H9 (cell line): ENCODE measurements around the gene TIPARP. TPM values are rescaled to one million over a fixed set of nuclear protein-coding genes. Genes with fewer than 3 reads are reported as not detected.

Experiments used
- DNase-seq: peaks from one replicate; pipeline ENCODE4 v3.0.0-alpha.2; 2017
- H2AFZ ChIP-seq: one replicate; pipeline ENCODE4 v1.6.1; 2013; ENCODE audit warnings: mild to moderate bottlenecking, low read length, control low read depth, moderate library complexity
- H2AK5ac ChIP-seq: 2 replicates; pipeline ENCODE4 v1.6.1; 2013; ENCODE audit warnings: low read length, control low read depth, mixed read lengths; ENCODE audit not compliant: insufficient read length
- H2BK120ac ChIP-seq: one replicate; pipeline ENCODE4 v1.6.1; 2013; ENCODE audit warnings: low read depth, mild to moderate bottlenecking, low read length, control low read depth, inconsistent platforms; ENCODE audit not compliant: poor library complexity, severe bottlenecking
- H2BK12ac ChIP-seq: 2 replicates; pipeline ENCODE4 v1.6.1; 2013; ENCODE audit warnings: low read length, control low read depth, mixed read lengths, low read depth; ENCODE audit not compliant: insufficient read length
- H2BK15ac ChIP-seq: 2 replicates; pipeline ENCODE4 v1.6.1; 2013; ENCODE audit warnings: low read depth, low read length, control low read depth
- H2BK20ac ChIP-seq: one replicate; pipeline ENCODE4 v1.6.1; 2013; ENCODE audit warnings: low read depth, mild to moderate bottlenecking, low read length, control low read depth, inconsistent platforms; ENCODE audit not compliant: poor library complexity, severe bottlenecking
- H2BK5ac ChIP-seq: 2 replicates; pipeline ENCODE4 v1.6.1; 2013; ENCODE audit warnings: low read length, control low read depth, mixed read lengths; ENCODE audit not compliant: insufficient read length
- H3K14ac ChIP-seq: 2 replicates; pipeline ENCODE4 v1.6.1; 2013; ENCODE audit warnings: low read length, control low read depth; ENCODE audit not compliant: insufficient read depth
- H3K18ac ChIP-seq: 2 replicates; pipeline ENCODE4 v1.6.1; 2013; ENCODE audit warnings: low read depth, mild to moderate bottlenecking, mixed read lengths, low read length, control low read depth; ENCODE audit not compliant: insufficient read length
- H3K23ac ChIP-seq: 2 replicates; pipeline ENCODE4 v1.6.1; 2013; ENCODE audit warnings: low read length, control low read depth, mixed read lengths, low read depth; ENCODE audit not compliant: insufficient read length
- H3K23me2 ChIP-seq: 2 replicates; pipeline ENCODE4 v1.6.1; 2013; ENCODE audit warnings: low read depth, mild to moderate bottlenecking, mixed read lengths, low read length, control low read depth; ENCODE audit not compliant: insufficient read length, poor library complexity, severe bottlenecking
- H3K27ac ChIP-seq: 2 replicates; pipeline ENCODE4 v1.5.1; 2013; ENCODE audit warnings: low read length, control low read depth, mixed read lengths, low read depth; ENCODE audit not compliant: insufficient read length
- H3K27me3 ChIP-seq: 2 replicates; pipeline ENCODE4 v1.6.1; 2013; ENCODE audit warnings: low read length, control low read depth, inconsistent platforms; ENCODE audit not compliant: insufficient read depth
- H3K4ac ChIP-seq: 2 replicates; pipeline ENCODE4 v1.6.1; 2013; ENCODE audit warnings: low read depth, mild to moderate bottlenecking, control low read depth, inconsistent platforms, low read length, moderate library complexity
- H3K4me1 ChIP-seq: 2 replicates; pipeline ENCODE4 v1.6.1; 2013; ENCODE audit warnings: low read length, control low read depth, inconsistent platforms; ENCODE audit not compliant: insufficient read depth
- H3K4me2 ChIP-seq: 2 replicates; pipeline ENCODE4 v1.6.1; 2013; ENCODE audit warnings: low read length, control low read depth, mixed read lengths; ENCODE audit not compliant: insufficient read length, insufficient read depth
- H3K56ac ChIP-seq: 2 replicates; pipeline ENCODE4 v1.6.1; 2013; ENCODE audit warnings: low read depth, mild to moderate bottlenecking, mixed read lengths, low read length, control low read depth; ENCODE audit not compliant: insufficient read length
- H3K79me1 ChIP-seq: 2 replicates; pipeline ENCODE4 v1.6.1; 2013; ENCODE audit warnings: low read depth, mild to moderate bottlenecking, moderate library complexity, low read length, control low read depth, inconsistent platforms; ENCODE audit not compliant: insufficient read depth, poor library complexity, severe bottlenecking
- H3K79me2 ChIP-seq: 2 replicates; pipeline ENCODE4 v1.6.1; 2013; ENCODE audit warnings: low read length, control low read depth, inconsistent platforms; ENCODE audit not compliant: insufficient read depth
- H3K9ac ChIP-seq: 2 replicates; pipeline ENCODE4 v1.6.1; 2013; ENCODE audit warnings: low read length, control low read depth, mixed read lengths; ENCODE audit not compliant: insufficient read length; ENCODE audit errors: extremely low read depth
- H3K9me3 ChIP-seq: one replicate; pipeline ENCODE4 v1.6.1; 2013; ENCODE audit warnings: low read depth, low read length, inconsistent platforms; ENCODE audit not compliant: control insufficient read depth
- H3T11ph ChIP-seq: one replicate; pipeline ENCODE4 v1.6.1; 2013; ENCODE audit warnings: mild to moderate bottlenecking, low read length, control low read depth, inconsistent platforms
- H4K20me1 ChIP-seq: one replicate; pipeline ENCODE4 v1.6.1; 2013; ENCODE audit not compliant: control insufficient read depth, insufficient read length, insufficient read depth
- H4K5ac ChIP-seq: 2 replicates; pipeline ENCODE4 v1.6.1; 2013; ENCODE audit warnings: low read depth, mild to moderate bottlenecking, mixed read lengths, low read length, control low read depth; ENCODE audit not compliant: insufficient read length
- H4K8ac ChIP-seq: replicated peaks from 2 replicates; pipeline ENCODE4 v1.6.1; 2013; ENCODE audit warnings: low read length, control low read depth, mixed read lengths, low read depth; ENCODE audit not compliant: insufficient read length
- H4K91ac ChIP-seq: 2 replicates; pipeline ENCODE4 v1.6.1; 2013; ENCODE audit warnings: low read depth, mild to moderate bottlenecking, moderate library complexity, mixed read lengths, low read length, control low read depth; ENCODE audit not compliant: insufficient read length
- H3K27ac Mint-ChIP-seq, 3 experiments: 2 replicates in 2 of 3; 3 replicates in 1 of 3; pipeline ENCODE4 v1.8.0; 2020 to 2021; ENCODE audit warnings: mixed read lengths in 3 of 3, mild to moderate bottlenecking in 1 of 3, moderate library complexity in 1 of 3
- H3K27me3 Mint-ChIP-seq: 2 replicates; pipeline ENCODE4 v1.8.0; 2021; ENCODE audit warnings: low read depth, mild to moderate bottlenecking, moderate library complexity, mixed read lengths
- H3K36me3 Mint-ChIP-seq, 3 experiments: 2 replicates in 2 of 3; 3 replicates in 1 of 3; pipeline ENCODE4 v1.8.0; 2020 to 2021; ENCODE audit warnings: low read depth in 3 of 3, mixed read lengths in 3 of 3; ENCODE audit not compliant: insufficient read depth in 1 of 3
- H3K4me1 Mint-ChIP-seq, 2 experiments: 2 replicates each; pipeline ENCODE4 v1.8.0; 2020; ENCODE audit warnings: mixed read lengths in 2 of 2
- H3K4me3 Mint-ChIP-seq, 2 experiments: 2 replicates in 1 of 2; 3 replicates in 1 of 2; pipeline ENCODE4 v1.8.0; 2020 to 2021; ENCODE audit warnings: mild to moderate bottlenecking in 2 of 2, mixed read lengths in 2 of 2, moderate library complexity in 1 of 2
- H3K9me3 Mint-ChIP-seq, 2 experiments: 2 replicates in 1 of 2; 3 replicates in 1 of 2; pipeline ENCODE4 v1.8.0; 2020; ENCODE audit warnings: mild to moderate bottlenecking in 2 of 2, mixed read lengths in 2 of 2, moderate library complexity in 1 of 2
- WGBS: extraction: QIAGEN DNeasy Blood & Tissue Kit; methylation state at CpG from one replicate; pipeline ENCODE4 v1.1.7; 2013; ENCODE audit warnings: missing lambda C conversion rate, low lambda C conversion rate, mixed read lengths; ENCODE audit not compliant: insufficient read length; ENCODE audit errors: extremely low coverage; 5-methylcytosine and 5-hydroxymethylcytosine counted together
- total RNA-seq: library from RNA; stranded (reverse); gene quantifications from 2 replicates; pipeline ENCODE4 v1.2.1, GENCODE V29; 2021
- TF ChIP-seq, protein P1 (sequence below): fragments of 200-600 bp; sonication (generic); conservative IDR thresholded peaks from 3 replicates; pipeline ENCODE4 v1.8.0; 2021; ENCODE audit warnings: antibody characterized with exemption, mild to moderate bottlenecking

TIPARP gene
- total RNA-seq, 1 experiment from 2014 or later = 5.9 TPM

- Mint-ChIP-seq H3K27me3 (peaks cover 2% of the 10 kb centered on the region; the same call in 1 of the 2 replicates), H3K4me1 (peaks cover 0 to 8% of the 10 kb centered on the region in 2 experiments), H3K36me3 (peaks cover 2 to 8% (median 4%) of the 10 kb centered on the region in 3 experiments; a peak in 6 of 7 replicates), H3K9me3 (peaks cover 4 to 8% of the 10 kb centered on the region in 2 experiments; a peak in 4 of 5 replicates), H3K4me3 (no peak overlapping the region), H3K27ac (no peak overlapping the region; a peak in 1 of 7 replicates)
- Histone ChIP-seq H3K4me1 (no peaks in the 10 kb centered on the region), H4K5ac (no peak overlapping the region), H3K4me2 (no peak overlapping the region), H2BK120ac (no peak overlapping the region), H4K8ac (no peak overlapping the region), H2AFZ (no peak overlapping the region), H3K56ac (no peak overlapping the region), H2BK20ac (no peak overlapping the region), H3K9me3 (no peaks in the 10 kb centered on the region), H3K9ac (no peak overlapping the region), H2BK15ac (no peak overlapping the region), H2BK5ac (no peak overlapping the region), H3K23me2 (no peaks in the 10 kb centered on the region), H3T11ph (no peak overlapping the region), H4K20me1 (no peaks in the 10 kb centered on the region), H2AK5ac (no peak overlapping the region), H3K27ac (no peak overlapping the region), H3K14ac (no peak overlapping the region), H3K23ac (no peak overlapping the region), H3K4ac (no peak overlapping the region), H3K27me3 (no peaks in the 10 kb centered on the region), H3K79me1 (no peaks in the 10 kb centered on the region), H4K91ac (no peak overlapping the region), H3K18ac (no peak overlapping the region), H3K79me2 (no peaks in the 10 kb centered on the region), H2BK12ac (no peak overlapping the region)
- TF ChIP-seq, protein P1, sequence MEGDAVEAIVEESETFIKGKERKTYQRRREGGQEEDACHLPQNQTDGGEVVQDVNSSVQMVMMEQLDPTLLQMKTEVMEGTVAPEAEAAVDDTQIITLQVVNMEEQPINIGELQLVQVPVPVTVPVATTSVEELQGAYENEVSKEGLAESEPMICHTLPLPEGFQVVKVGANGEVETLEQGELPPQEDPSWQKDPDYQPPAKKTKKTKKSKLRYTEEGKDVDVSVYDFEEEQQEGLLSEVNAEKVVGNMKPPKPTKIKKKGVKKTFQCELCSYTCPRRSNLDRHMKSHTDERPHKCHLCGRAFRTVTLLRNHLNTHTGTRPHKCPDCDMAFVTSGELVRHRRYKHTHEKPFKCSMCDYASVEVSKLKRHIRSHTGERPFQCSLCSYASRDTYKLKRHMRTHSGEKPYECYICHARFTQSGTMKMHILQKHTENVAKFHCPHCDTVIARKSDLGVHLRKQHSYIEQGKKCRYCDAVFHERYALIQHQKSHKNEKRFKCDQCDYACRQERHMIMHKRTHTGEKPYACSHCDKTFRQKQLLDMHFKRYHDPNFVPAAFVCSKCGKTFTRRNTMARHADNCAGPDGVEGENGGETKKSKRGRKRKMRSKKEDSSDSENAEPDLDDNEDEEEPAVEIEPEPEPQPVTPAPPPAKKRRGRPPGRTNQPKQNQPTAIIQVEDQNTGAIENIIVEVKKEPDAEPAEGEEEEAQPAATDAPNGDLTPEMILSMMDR = no peak
- DNase-seq = no peak
- no CpG with 5 or more reads among the region's 2 CpGs for WGBS
Observed at GRCh38 chr3:156741935-156742334, 67.5 kb downstream of the TIPARP start.
